Activated T-helper 2 cell treated with anti-CD3 and anti-CD28 coated beads, Interferon-gamma antibody, Interleukin-2, Interleukin-4, amounts not matched to agents 10 μg/mL and 5 μg/mL and 100 μg/mL, durations not matched to agents 14 hours and 24 hours and 36 hours (primary cell): ENCODE measurements around the gene RNU6-1. TPM values are rescaled to one million over a fixed set of nuclear protein-coding genes. Genes with fewer than 3 reads are reported as not detected.

Experiments used
- DNase-seq: peaks from one replicate; pipeline ENCODE4 v3.0.0; 2021; ENCODE audit warnings: low spot score
- H3K27ac Mint-ChIP-seq: one replicate; pipeline ENCODE4 v1.8.0; 2021; ENCODE audit warnings: mixed read lengths
- H3K27me3 Mint-ChIP-seq: one replicate; pipeline ENCODE4 v1.8.0; 2021; ENCODE audit warnings: low read depth, mixed read lengths
- H3K36me3 Mint-ChIP-seq: one replicate; pipeline ENCODE4 v1.8.0; 2021; ENCODE audit warnings: low read depth, mixed read lengths
- H3K4me1 Mint-ChIP-seq: one replicate; pipeline ENCODE4 v1.8.0; 2021; ENCODE audit warnings: low read depth, mixed read lengths
- H3K4me3 Mint-ChIP-seq: one replicate; pipeline ENCODE4 v1.8.0; 2021; ENCODE audit warnings: low read depth, mild to moderate bottlenecking, moderate library complexity, mixed read lengths
- H3K9me3 Mint-ChIP-seq: one replicate; pipeline ENCODE4 v1.8.0; 2021; ENCODE audit warnings: mixed read lengths
- intact Hi-C: fragments of 100-400 bp; cut with micrococcal nuclease; formaldehyde crosslinking; loops from one replicate; pipeline ENCODE4 v1.15.1; 2023
- total RNA-seq: library from RNA; stranded (reverse); gene quantifications from 2 replicates; pipeline ENCODE4 v1.2.3, GENCODE V29; 2022

The RNU6-1 gene
- total RNA-seq, 1 donor from 2014 or later, result not detected

- H3K27ac Mint-ChIP-seq, result no peak overlapping the region
- DNase-seq, result no peak
- no peaks in the 10 kb centered on the region for H3K4me1 Mint-ChIP-seq
- peaks cover 10% of the 10 kb centered on the region for H3K36me3 Mint-ChIP-seq
- peaks cover 16% of the 10 kb centered on the region for H3K9me3 Mint-ChIP-seq
- intact Hi-C loops, result no loop called here
- H3K27me3 Mint-ChIP-seq, result no peaks in the 10 kb centered on the region
- H3K4me3 Mint-ChIP-seq, result no peak overlapping the region
Measured at GRCh38 chr15:67792250-67792942, 47.4 kb downstream of the RNU6-1 start.

DNA sequence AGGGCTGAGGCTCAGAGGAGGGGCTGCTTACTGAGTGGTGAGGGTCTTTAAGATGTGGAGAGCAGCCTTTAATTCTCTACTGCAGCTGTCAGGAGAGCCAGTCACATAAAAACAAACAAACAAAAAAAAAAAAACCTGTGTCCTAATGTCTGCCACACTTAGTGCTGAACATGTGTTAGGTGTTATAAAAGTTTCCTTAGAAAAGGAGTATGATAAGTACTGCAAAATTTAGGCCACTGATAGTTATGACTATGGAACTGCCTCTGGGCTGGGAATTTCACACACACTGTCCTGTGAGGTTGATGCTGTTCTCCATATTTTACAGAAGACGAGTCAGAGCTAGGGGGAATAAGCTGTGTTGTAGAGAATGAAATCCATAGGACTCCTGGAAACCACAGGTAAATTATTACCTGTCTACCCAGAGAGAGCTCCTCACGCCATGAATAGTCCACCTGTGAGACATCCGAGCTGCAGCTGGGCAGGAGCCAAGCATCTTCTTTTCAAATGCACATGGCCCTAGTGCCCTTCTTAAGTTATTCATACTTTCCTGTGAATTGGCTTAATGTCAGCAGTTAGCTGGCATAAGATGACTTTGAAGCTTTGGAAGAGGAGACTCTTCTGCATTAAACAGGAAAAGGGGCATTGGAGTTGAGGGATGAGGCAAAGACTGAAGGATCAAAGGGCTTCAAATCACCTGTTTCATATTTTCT, 49.1 kb downstream of the RNU6-1 start:
- peaks cover 11% of the 10 kb centered on the region for H3K9me3 Mint-ChIP-seq
- intact Hi-C loops, result no loop called here
- peaks cover 10% of the 10 kb centered on the region for H3K36me3 Mint-ChIP-seq
- H3K4me3 Mint-ChIP-seq, result no peak overlapping the region
- H3K27ac Mint-ChIP-seq, result no peak overlapping the region
- H3K4me1 Mint-ChIP-seq, result no peaks in the 10 kb centered on the region
- DNase-seq, result no peak
- H3K27me3 Mint-ChIP-seq, result no peaks in the 10 kb centered on the region

Other genes with a start within 250 kb of the RNU6-1 start
- 0.09 and 0.21 TPM in 2 replicates for gene SKOR1, start 14.5 kb downstream of the RNU6-1 start, total RNA-seq
- gene PIAS1, start 214.3 kb upstream of the RNU6-1 start, total RNA-seq, result 30.3 and 34.4 TPM in 2 replicates